HG02938 (cell line): Measurements from ENCODE around the gene ASCC1.

Source experiments
- ATAC-seq: cut with Tn5 transposase; IDR thresholded peaks from one replicate; pipeline ENCODE4 v1.9.1; 2021; ENCODE audit warnings: mild to moderate bottlenecking, moderate library complexity; ENCODE audit not compliant: unreplicated experiment

The ASCC1 gene

GRCh38 chr10:72069751-72070526 is 146.1 kb downstream of the ASCC1 start:
- ATAC-seq, result no peak

DNA sequence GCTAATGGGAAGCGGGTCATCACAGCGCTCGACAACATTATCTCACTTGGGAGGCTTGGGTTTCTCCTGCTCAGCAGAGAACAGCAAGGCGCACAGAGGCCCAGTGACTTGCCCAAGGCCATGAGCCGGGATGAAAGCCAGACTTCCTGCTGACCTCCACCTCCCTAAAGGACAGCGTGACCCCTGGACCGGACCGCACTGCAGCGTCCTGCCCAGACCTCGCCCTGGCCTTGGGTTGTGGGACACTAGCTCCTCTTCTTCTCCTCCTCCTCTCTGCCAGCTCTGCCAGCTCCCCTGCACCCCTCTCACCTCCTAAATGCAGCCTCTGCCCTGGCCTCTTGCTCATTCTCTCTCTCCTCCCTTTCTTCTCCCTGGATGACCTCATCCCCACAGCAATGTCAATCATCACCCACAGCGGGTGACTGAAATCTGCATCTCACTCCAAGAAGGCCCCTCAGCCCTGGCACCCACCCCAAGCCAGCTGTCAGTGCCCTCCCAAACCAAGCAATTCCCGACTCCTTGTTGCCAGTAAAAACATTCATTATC is 147.1 kb downstream of the ASCC1 start:
- no peak for ATAC-seq

GRCh38 chr10:72068126-72068765 is 147.8 kb downstream of the ASCC1 start:
- ATAC-seq, result no peak

DNA sequence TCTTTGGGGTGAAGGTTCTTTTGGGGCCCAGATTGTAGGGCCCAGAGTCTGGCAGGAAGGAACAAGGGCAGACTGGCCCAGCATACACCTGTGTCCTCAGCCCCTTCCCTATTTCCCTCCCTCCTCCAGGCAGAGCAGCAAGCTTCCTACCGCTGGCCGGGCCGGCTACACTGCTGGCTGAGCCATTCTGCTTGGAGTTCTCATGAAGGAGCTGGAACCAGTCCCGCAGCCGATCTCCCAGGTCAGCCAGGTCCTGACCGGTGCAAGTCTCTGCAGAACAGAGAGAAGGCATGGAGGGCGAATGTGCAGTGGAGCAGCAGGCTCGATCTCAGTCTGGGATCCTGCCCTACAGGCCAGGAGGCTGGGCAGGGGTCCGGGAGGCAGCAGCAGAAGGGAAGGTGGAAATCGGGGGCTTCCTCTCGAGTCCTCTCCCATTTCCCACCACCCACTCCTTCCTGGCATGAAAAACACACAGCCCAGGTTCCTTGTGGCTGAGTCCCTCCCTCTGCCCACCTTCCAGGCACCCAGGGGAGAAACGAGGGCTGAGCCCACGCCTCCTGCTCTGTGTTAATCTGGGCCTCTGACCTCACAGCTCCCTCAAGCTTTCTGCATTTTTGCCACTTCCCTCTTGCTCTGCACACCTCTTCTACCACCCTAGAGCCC is 148.5 kb downstream of the ASCC1 start:
- no peak for ATAC-seq

- no peak for ATAC-seq
Observed at GRCh38 chr10:72066318-72067284, 149.5 kb downstream of the ASCC1 start.

GRCh38 chr10:72065439-72066025 is 150.5 kb downstream of the ASCC1 start:
- no peak for ATAC-seq

- ATAC-seq, result no peak
Observed at GRCh38 chr10:72063703-72064391, 152.2 kb downstream of the ASCC1 start.

DNA sequence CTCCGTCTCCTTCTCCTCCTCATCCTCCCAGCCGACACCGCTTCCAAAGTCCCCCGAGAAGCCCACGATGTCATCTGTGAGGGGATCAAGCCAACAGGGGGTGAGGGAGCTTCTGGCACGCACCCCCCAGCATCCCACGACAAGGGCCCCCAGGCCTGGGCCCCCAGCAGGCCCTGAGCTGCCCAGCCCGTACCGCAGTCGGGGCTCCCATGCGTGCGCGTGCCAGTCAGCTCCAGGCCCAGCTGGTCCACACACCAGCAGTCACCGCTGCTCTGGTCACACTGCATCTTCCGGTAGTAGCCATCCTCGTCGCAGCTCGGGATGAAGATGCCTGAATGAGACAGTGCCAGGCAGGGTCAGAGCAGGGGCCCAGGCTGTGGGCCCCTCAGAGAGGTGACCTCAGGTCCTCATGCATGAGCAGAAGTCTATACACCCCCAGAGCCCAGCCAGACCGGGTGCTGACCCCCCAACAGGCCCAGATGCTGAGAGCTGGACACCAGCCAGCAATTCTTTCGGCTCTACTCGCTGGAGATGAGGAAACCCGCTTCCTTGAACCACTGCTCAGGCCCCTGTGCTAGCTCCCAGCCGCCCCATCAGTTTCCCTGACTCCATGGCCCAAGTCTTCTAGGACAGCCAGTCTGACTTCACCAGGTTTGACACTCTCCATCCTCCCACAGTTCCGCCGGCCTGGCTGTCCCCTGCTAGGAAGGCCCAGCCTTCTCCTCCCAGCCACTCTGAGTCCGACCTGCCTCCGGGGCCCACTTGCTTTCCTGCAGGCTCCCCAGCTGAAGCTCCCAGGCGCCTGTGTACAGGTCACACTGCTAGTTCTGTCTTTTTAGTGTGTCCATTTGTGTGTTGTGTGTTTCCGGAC is 153.0 kb downstream of the ASCC1 start:
- no peak for ATAC-seq

- ATAC-seq, result no peak
Observed at GRCh38 chr10:72062382-72062781, 153.7 kb downstream of the ASCC1 start.

DNA sequence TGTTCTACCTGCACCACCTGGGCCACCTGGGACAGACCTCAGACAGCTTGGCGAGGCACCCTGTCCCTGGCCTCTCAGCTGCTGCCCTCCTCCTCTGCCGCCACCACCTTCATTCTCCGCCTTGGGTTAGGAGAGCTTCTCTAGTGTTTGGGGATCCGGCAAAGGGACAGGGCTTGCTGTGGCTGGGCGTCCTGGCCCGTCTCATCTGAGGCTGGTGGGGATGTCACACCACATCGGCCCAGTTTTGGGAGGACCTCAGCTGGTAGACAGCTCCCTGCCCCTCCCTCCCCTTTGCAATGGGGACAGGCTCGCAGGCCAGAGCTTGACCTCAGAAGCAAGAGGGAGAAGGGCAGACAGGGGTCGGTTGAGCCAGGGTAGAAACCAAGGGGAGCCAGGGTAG is 154.1 kb downstream of the ASCC1 start:
- ATAC-seq, result no peak

- no peak for ATAC-seq
Observed at GRCh38 chr10:72061491-72061890, 154.6 kb downstream of the ASCC1 start.

- no peak for ATAC-seq
Observed at GRCh38 chr10:72059843-72060822, 155.9 kb downstream of the ASCC1 start.

DNA sequence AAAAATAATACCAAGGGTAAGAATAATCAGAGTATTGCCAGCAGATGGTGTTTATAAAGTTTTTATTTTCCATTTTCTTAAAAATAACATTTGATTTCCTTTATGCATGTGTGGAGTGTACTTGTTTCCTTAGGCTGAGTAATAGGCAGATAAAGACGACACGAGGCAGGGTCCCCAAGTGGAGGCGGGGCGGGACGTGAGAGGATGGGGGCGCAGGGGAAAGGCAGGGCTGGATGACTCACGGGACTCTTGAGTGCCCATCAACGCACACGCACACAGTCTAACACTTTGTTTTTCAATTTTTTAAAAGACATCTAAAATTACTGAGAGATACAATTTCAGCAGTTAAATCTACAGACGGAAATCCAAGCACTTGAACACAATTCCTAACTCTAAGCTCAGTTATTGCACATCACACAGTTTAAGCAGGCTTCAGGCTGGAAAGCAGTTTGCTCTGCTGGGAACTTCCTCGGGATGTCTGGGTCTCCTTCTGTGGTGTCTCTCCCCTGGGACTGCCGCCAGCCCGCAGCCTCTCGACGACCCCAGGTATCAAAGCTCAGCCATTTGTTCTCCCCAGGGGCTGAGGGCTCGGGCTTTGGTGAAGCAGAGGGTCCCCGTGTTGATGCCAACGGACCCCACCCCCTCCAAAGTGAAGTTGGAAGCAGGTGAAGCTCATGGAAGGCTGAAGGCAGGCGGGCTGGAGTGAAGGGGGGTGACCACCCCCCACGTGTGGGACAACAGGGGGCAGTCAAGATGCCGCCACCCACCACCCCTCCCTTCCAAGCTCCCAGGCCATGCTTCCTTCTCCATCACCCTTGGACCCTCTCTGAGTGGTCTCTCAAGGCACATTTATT is 156.9 kb downstream of the ASCC1 start:
- ATAC-seq, result no peak

DNA sequence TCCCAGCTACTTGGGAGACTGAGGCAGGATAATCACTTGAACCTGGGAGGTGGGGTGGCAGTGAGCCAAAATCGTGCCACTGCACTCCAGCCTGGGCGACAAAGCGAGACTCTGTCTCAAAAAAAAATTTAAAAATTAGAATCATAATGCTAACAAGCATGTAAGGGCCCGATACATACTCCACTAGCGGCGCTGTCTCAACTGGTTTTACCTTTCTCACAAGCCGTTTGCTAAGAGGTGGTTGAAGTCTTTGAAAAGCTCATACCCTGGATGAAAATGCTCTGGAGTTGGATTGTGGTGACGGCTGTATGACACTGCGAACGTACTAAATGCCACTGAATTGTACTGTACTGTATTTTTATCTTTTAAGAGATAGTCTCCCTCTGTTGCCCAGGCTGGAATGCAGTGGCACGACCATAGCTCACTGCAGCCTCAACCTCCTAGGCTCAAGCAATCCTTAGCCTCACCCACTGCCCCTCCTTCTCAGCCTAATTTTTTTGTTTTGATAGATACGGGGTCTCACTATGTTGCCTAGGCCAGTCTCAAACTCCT is 157.7 kb downstream of the ASCC1 start:
- no peak for ATAC-seq

DNA sequence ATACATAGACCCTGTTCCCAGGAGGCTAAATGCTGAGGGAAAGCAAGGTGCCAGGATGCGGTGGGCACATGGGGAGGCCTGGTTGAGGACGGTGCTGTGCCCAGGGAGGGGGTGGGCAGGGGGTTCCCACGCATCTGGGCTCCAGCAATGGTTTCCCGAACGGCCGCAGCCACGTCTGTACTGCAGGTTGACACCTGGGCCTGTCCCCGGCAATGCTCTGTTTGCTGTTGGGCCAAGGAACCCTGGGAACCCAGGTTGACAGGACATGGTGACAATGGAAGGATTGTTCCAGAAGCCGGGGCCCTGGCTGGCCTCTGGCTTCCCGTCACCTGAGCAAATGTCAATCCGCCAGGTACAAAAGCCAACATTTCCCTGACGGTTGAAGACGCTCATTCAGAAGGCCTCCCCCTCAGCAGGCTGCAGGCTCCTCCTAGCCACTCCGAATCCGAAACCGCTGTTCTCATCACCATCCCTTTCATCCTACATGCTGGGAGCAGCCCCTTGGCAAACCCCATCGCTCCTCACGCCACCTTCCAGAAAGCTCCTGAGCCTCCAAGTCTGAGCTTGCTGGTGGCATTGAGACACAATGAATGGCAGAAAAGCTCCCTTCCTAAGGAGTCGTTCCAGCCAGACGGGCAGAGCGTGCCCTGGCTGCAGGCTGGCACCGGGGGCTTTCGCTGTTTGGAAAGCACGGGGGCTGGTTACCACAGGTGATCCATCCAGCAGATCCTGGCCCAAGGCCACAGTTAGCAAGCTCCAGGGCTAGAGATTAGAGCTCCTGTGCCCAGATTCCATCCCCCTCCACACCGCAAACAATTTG is 158.9 kb downstream of the ASCC1 start:
- ATAC-seq, result no peak
